Esophagus squamous epithelium (tissue), 5 donors: ENCODE measurements around the gene PIPOX. TPM values are rescaled to one million over a fixed set of nuclear protein-coding genes. Genes with fewer than 3 reads are reported as not detected.

ENCODE experiments used
- DNase-seq: peaks from one replicate; lab custom pipeline; 2025; lab: John Stamatoyannopoulos, UW
- H3K27ac ChIP-seq, 4 donors: fragments of 200-600 bp; sonication (generic); one replicate each; pipeline ENCODE4 v1.5.1; 2016 to 2019; ENCODE audit warnings: mild to moderate bottlenecking in 1 of 4
- H3K27me3 ChIP-seq, 4 donors: fragments of 200-600 bp; sonication (generic); 1 replicate in 3 of 4; 2 replicates in 1 of 4; pipeline versions ENCODE4 v1.5.1 to v1.6.0; 2017 to 2021; ENCODE audit warnings: antibody characterized with exemption in 1 of 4
- H3K36me3 ChIP-seq, 3 donors: fragments of 200-600 bp; sonication (generic); one replicate each; pipeline ENCODE4 v1.5.1; 2016 to 2019
- H3K4me1 ChIP-seq, 3 donors: fragments of 200-600 bp; sonication (generic); one replicate each; pipeline ENCODE4 v1.5.1; 2017 to 2019
- H3K4me3 ChIP-seq, 4 donors: fragments of 200-600 bp; sonication (generic); 1 replicate in 3 of 4; 2 replicates in 1 of 4; pipeline ENCODE4 v1.5.1; 2016 to 2019; ENCODE audit warnings: mild to moderate bottlenecking in 2 of 4, moderate library complexity in 1 of 4
- H3K9me3 ChIP-seq, 3 donors: fragments of 200-600 bp; sonication (generic); one replicate each; pipeline ENCODE4 v1.5.1; 2016 to 2019
- CTCF ChIP-seq, 6 experiments: fragments of 450-650 bp in 4 of 6; fragments of 200-600 bp in 2 of 6; sonication (generic) in 2 of 6; IDR thresholded peaks; one replicate each; pipeline ENCODE4 v1.5.1; 2016 to 2019; ENCODE audit warnings: antibody characterized with exemption in 6 of 6, mild to moderate bottlenecking in 4 of 6, moderate library complexity in 4 of 6
- POLR2A ChIP-seq, 4 donors: fragments of 450-650 bp; IDR thresholded peaks; one replicate each; pipeline ENCODE4 v1.6.1; 2017; ENCODE audit warnings: antibody characterized with exemption in 4 of 4, mild to moderate bottlenecking in 4 of 4, moderate library complexity in 3 of 4
- WGBS, 2 donors: methylation state at CpG; one replicate each; pipeline ENCODE4 v1.1.5; 2018; 5-methylcytosine and 5-hydroxymethylcytosine counted together
- intact Hi-C: fragments of 100-400 bp; cut with DNase I; formaldehyde crosslinking; loops from one replicate; pipeline ENCODE4 v1.15.0; 2022
- total RNA-seq, 4 donors: library from RNA; depleted of rRNA; stranded (reverse); fragments of >200 nt; gene quantifications; one replicate each; pipeline ENCODE4 v1.1.0, GENCODE V29; 2016
- donor health status: DM: yes; HTN: yes; CAD: no.

PIPOX gene
- total RNA-seq, 4 donors from 2014 or later: 1.3 to 4.2 TPM; not detected in 2

GRCh38 chr17:29100296-29100695 lies 57.4 kb downstream of the PIPOX start:
- H3K36me3 ChIP-seq: peaks cover 51 to 100% (median 52%) of the 10 kb centered on the region in 3 donors
- no peak for TF ChIP-seq POLR2A (IDR thresholded peaks at IDR 0.05)
- no peak for TF ChIP-seq CTCF (IDR thresholded peaks at IDR 0.05)
- no peak overlapping the region for H3K4me3 ChIP-seq
- no peak overlapping the region for H3K27ac ChIP-seq
- no peaks in the 10 kb centered on the region for H3K9me3 ChIP-seq
- intact Hi-C loops: no loop called here
- peaks cover 0 to 28% (median 0%) of the 10 kb centered on the region in 3 donors for H3K4me1 ChIP-seq
- WGBS, 2 donors: 53 to 65% methylated on average over 5 to 7 of the region's 8 CpGs
- no peaks in the 10 kb centered on the region for H3K27me3 ChIP-seq
- DNase-seq: no peak

- Histone ChIP-seq H3K9me3 (no peaks in the 10 kb centered on the region), H3K36me3 (peaks cover 46 to 100% (median 52%) of the 10 kb centered on the region in 3 donors), H3K27ac (peak overlapping the region in 1 of 4 donors; percentile 30), H3K4me3 (no peak overlapping the region), H3K27me3 (no peaks in the 10 kb centered on the region), H3K4me1 (peaks cover 0 to 28% (median 0%) of the 10 kb centered on the region in 3 donors)
- 80% methylated on average over 1 of the region's 3 CpGs; no CpG with 5 or more reads in 1 of the 2 donors for WGBS, 2 donors
- TF ChIP-seq POLR2A (IDR thresholded peaks at IDR 0.05) (no peak), CTCF (IDR thresholded peaks at IDR 0.05) (no peak)
- intact Hi-C loops: no loop called here
- DNase-seq: no peak
These were observed 59.1 kb downstream of the PIPOX start for GRCh38 chr17:29102046-29102445.

GRCh38 chr17:29102741-29103181 lies 59.8 kb downstream of the PIPOX start:
- peaks cover 40 to 100% (median 45%) of the 10 kb centered on the region in 3 donors for H3K36me3 ChIP-seq
- DNase-seq: no peak
- peak overlapping the region in 2 of 4 donors; percentile 21 to 30 for H3K27ac ChIP-seq
- intact Hi-C loops: no loop called here
- no peaks in the 10 kb centered on the region for H3K27me3 ChIP-seq
- TF ChIP-seq POLR2A (IDR thresholded peaks at IDR 0.05): no peak
- no peak for TF ChIP-seq CTCF (IDR thresholded peaks at IDR 0.05)
- no peak overlapping the region for H3K4me3 ChIP-seq
- no peaks in the 10 kb centered on the region for H3K9me3 ChIP-seq
- peaks cover 0 to 28% (median 0%) of the 10 kb centered on the region in 3 donors for H3K4me1 ChIP-seq
- 41 to 69% methylated on average over 5 to 6 of the region's 11 CpGs for WGBS, 2 donors

- no peak for DNase-seq
- TF ChIP-seq POLR2A (IDR thresholded peaks at IDR 0.05) (no peak), CTCF (IDR thresholded peaks at IDR 0.05) (no peak)
- intact Hi-C loops: no loop called here
- Histone ChIP-seq H3K9me3 (no peaks in the 10 kb centered on the region), H3K36me3 (peaks cover 34 to 100% (median 43%) of the 10 kb centered on the region in 3 donors), H3K27me3 (no peaks in the 10 kb centered on the region), H3K27ac (no peak overlapping the region), H3K4me1 (peaks cover 0 to 28% (median 0%) of the 10 kb centered on the region in 3 donors), H3K4me3 (no peak overlapping the region)
- WGBS, 2 donors: 87% methylated on average over 3 of the region's 4 CpGs; no CpG with 5 or more reads in 1 of the 2 donors
These were observed 60.4 kb downstream of the PIPOX start for GRCh38 chr17:29103341-29103740.

Other genes starting within 250 kb of the PIPOX start
- gene FAM222B, start 200.4 kb upstream of the PIPOX start, total RNA-seq: 10 to 100 TPM in 2 of 4 donors, 1 to 10 TPM in 2; 8.0 to 16.4 (median 11.2) TPM
- 10 to 100 TPM; 24.7 to 41.6 (median 37.8) TPM for gene ERAL1, start 188.1 kb upstream of the PIPOX start, total RNA-seq
- gene FLOT2, start 145.4 kb upstream of the PIPOX start, total RNA-seq: 10 to 100 TPM; 44.8 to 81.8 (median 65.2) TPM
- gene DHRS13, start 140.1 kb upstream of the PIPOX start, total RNA-seq: 10 to 100 TPM; 10.3 to 17.0 (median 14.9) TPM
- gene PHF12, start 91.6 kb upstream of the PIPOX start, total RNA-seq: 10 to 100 TPM; 13.0 to 35.6 (median 18.8) TPM
- not detected for gene SEZ6, start 37.1 kb upstream of the PIPOX start, total RNA-seq
- gene MYO18A, start 137.3 kb downstream of the PIPOX start, total RNA-seq: 10 to 100 TPM; 44.0 to 74.9 (median 68.5) TPM
- not detected for gene CRYBA1, start 203.7 kb downstream of the PIPOX start, total RNA-seq